PC-3 (cell line): ENCODE data around the gene LRFN3.

Experiments used
- EZH2 ChIP-seq: fragments of 300-600 bp; sonication (generic); IDR thresholded peaks from one replicate; pipeline ENCODE4 v1.6.1; 2017; ENCODE audit warnings: antibody characterized with exemption, mild to moderate bottlenecking, low read length; ENCODE audit not compliant: unreplicated experiment
- EZH2phosphoT487 ChIP-seq: fragments of 300-600 bp; sonication (generic); IDR thresholded peaks from 2 replicates; pipeline ENCODE4 v1.6.1; 2018; ENCODE audit warnings: mild to moderate bottlenecking, antibody characterized with exemption, low read length, borderline replicate concordance

DNA sequence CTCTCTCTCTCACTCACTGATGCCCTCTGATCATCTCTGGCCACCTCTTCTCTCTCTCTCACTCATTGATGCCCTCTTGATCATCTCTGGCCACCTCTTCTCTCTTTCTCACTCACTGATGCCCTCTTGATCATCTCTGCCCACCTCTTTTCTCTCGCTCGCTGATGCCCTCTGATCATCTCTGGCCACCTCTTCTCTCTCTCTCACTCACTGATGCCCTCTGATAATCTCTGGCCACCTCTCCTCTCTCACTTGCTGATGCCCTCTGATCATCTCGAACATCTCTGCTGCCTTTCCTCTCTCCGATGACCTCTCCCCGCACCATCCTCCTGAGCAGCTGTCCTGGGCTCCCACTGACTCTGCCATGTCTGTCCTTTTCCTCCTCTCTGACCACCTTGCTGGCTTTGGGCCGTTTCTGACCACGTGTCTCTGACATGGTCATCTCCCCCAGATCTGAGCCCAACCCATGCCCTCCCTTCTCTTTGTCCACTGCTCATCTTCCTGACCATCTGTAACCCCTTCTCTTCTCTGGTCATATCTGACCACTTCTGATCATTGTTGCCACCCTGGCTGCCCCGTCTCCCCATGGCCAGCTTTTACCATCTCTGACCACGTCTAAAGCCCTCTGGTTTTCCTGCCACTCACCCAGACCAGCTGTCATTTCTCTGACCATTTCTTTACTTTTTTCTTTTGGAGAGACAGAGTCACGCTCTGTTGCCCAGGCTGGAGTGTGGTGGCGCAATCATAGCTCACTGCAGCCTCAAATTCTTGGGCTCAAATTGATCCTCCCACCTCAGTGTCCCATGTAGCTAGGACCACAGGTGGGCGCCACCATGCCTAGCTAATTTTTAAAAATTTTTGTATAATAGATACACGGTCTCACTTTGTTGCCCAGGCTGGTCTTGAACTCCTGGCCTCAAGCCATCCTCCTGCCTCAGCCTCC lies 2.4 kb downstream of the LRFN3 start:
- TF ChIP-seq EZH2phosphoT487 (no peak), EZH2 (no peak)
